Spleen (tissue), 11 donors: ENCODE results near the gene PM20D2. TPM values are rescaled to one million over a fixed set of nuclear protein-coding genes. Genes with fewer than 3 reads are reported as not detected.

Source experiments
- DNase-seq: peaks from one replicate; pipeline ENCODE4 v3.0.0-alpha.2; 2020
- H3K27ac ChIP-seq, 8 donors: fragments of 200-600 bp; sonication (generic) in 7 of 8; 1 replicate in 4 of 8; 2 replicates in 4 of 8; pipeline versions ENCODE4 v1.5.0 to v1.8.0; 2016 to 2021; ENCODE audit warnings: inconsistent platforms in 4 of 8, mild to moderate bottlenecking in 4 of 8, moderate library complexity in 1 of 8
- H3K27me3 ChIP-seq, 7 donors: fragments of 200-600 bp; sonication (generic) in 6 of 7; replicated peaks in 1 of 7; 1 replicate in 4 of 7; 2 replicates in 3 of 7; pipeline versions ENCODE4 v1.5.0 to v1.8.0; 2016 to 2021; ENCODE audit warnings: inconsistent platforms in 3 of 7, mild to moderate bottlenecking in 1 of 7
- H3K36me3 ChIP-seq, 6 donors: fragments of 200-600 bp; sonication (generic) in 5 of 6; 1 replicate in 4 of 6; 2 replicates in 2 of 6; pipeline versions ENCODE4 v1.5.0 to v1.8.0; 2016 to 2021; ENCODE audit warnings: inconsistent platforms in 2 of 6
- H3K4me1 ChIP-seq, 6 donors: fragments of 200-600 bp; sonication (generic) in 5 of 6; 1 replicate in 3 of 6; 2 replicates in 3 of 6; pipeline versions ENCODE4 v1.5.0 to v1.8.0; 2016 to 2021; ENCODE audit warnings: inconsistent platforms in 3 of 6
- H3K4me3 ChIP-seq, 8 donors: fragments of 200-600 bp; sonication (generic) in 7 of 8; 1 replicate in 4 of 8; 2 replicates in 4 of 8; pipeline versions ENCODE4 v1.5.0 to v1.8.0; 2016 to 2021; ENCODE audit warnings: inconsistent platforms in 4 of 8, mild to moderate bottlenecking in 4 of 8, moderate library complexity in 2 of 8
- H3K9me3 ChIP-seq, 8 donors: fragments of 200-600 bp; sonication (generic) in 7 of 8; 1 replicate in 4 of 8; 2 replicates in 4 of 8; pipeline versions ENCODE4 v1.5.0 to v1.8.0; 2016 to 2021; ENCODE audit warnings: inconsistent platforms in 4 of 8
- CTCF ChIP-seq, 11 experiments: fragments of 200-600 bp in 7 of 11; fragments of 450-650 bp in 4 of 11; sonication (generic) in 4 of 11; IDR thresholded peaks in 8 of 11; conservative IDR thresholded peaks in 3 of 11; 1 replicate in 7 of 11; 2 replicates in 4 of 11; pipeline versions ENCODE4 v1.4.0 to v1.8.0; 2016 to 2021; ENCODE audit warnings: antibody characterized with exemption in 11 of 11, inconsistent platforms in 4 of 11, mild to moderate bottlenecking in 1 of 11
- POLR2A ChIP-seq, 3 donors: fragments of 450-650 bp; IDR thresholded peaks; one replicate each; pipeline ENCODE4 v1.5.1; 2017; ENCODE audit warnings: antibody characterized with exemption in 3 of 3, mild to moderate bottlenecking in 1 of 3
- POLR2AphosphoS5 ChIP-seq, 3 donors: sonication (generic); formaldehyde crosslinking; IDR thresholded peaks; one replicate each; pipeline ENCODE4 v1.5.1; 2017; ENCODE audit warnings: antibody characterized with exemption in 3 of 3
- WGBS, 5 donors: extraction: QIAGEN DNeasy Blood & Tissue Kit in 3 of 5; methylation state at CpG; one replicate each; pipeline versions ENCODE4 v1.1.5 to v1.1.7; 2013 to 2018; 5-methylcytosine and 5-hydroxymethylcytosine counted together
- intact Hi-C: fragments of 100-400 bp; cut with DNase I; formaldehyde crosslinking; loops from one replicate; pipeline ENCODE4 v1.15.0; 2023; ENCODE audit warnings: low total_unique reads
- polyA plus RNA-seq, 3 donors: library from polyadenylated mRNA; stranded (reverse); fragments of 200-250 nt; gene quantifications; one replicate each; pipeline ENCODE4 v1.2.1, GENCODE V29; 2013
- total RNA-seq, 7 donors: library from RNA; depleted of rRNA in 3 of 7; stranded (reverse); fragments of >200 nt in 3 of 7; fragmentation: NEBNext Ultra II Directional in 4 of 7; extraction: Animal tissue kit (Norgen Biotek cat#: 25700) in 4 of 7; gene quantifications; one replicate each; pipeline versions ENCODE4 v1.1.0 to v1.2.1, GENCODE V29; 2016 to 2021
- donor health status: healthy with polysubstance abuse.
- donor health status: DM: no; HTN: no; CAD: no; lungs with moderate emphysema.
- donor health status: DM: no; HTN: no; CAD: no.
- donor health status: Bipolar disorder and iron deficiency.
- donor health status: healthy.
- donor health status: DM: no; HTN: no; CAD: no.
- donor health status: DM: yes; HTN: yes; CAD: no.

Gene PM20D2
- total and polyA plus RNA-seq, 10 donors, result 5.6 to 14.6 (median 7.3) TPM

DNA sequence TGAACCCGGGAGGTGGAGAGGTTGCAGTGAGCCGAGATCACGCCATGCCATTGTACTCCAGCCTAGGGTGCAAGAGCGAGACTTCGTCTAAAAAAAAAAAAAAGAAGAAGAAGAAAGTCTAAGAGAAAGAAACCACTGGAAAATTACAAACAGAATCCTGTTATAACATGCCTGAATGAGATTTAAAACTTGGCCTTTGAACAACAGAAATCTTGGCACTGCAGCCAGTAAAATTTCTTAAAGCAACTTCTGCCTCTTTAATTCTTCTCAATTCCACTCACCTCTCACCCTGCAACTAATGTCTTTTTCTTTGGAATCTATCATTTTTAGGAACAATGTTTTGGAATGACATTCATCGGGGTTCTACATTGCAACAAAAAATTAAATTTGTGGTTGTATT, 26.3 kb downstream of the PM20D2 start:
- 74 to 93% (median 87%) methylated on average over 6 of the region's 6 CpGs for WGBS, 5 donors
- H3K4me3 ChIP-seq, result no peak overlapping the region

GRCh38 chr6:89173634-89174033, 27.8 kb downstream of the PM20D2 start:
- intact Hi-C loops, result no loop called here
- TF ChIP-seq CTCF (IDR thresholded peaks at IDR 0.05 in 8 of 11, conservative IDR thresholded peaks at IDR 0.05 in 3 of 11) (no peak), POLR2A (IDR thresholded peaks at IDR 0.05) (no peak), POLR2AphosphoS5 (IDR thresholded peaks at IDR 0.05) (no peak)
- 82 to 94% (median 93%) methylated on average over 4 of the region's 4 CpGs for WGBS, 5 donors
- H3K9me3 ChIP-seq, result no peaks in the 10 kb centered on the region
- H3K27me3 ChIP-seq, result no peaks in the 10 kb centered on the region
- no peaks in the 10 kb centered on the region for H3K4me1 ChIP-seq
- no peak for DNase-seq
- H3K4me3 ChIP-seq, result no peak overlapping the region
- no peaks in the 10 kb centered on the region for H3K36me3 ChIP-seq
- no peak overlapping the region for H3K27ac ChIP-seq

More for the DNA sequence above, 26.3 kb downstream of the PM20D2 start:
- no peaks in the 10 kb centered on the region for H3K9me3 ChIP-seq
- intact Hi-C loops, result no loop called here
- TF ChIP-seq POLR2A (IDR thresholded peaks at IDR 0.05) (no peak), POLR2AphosphoS5 (IDR thresholded peaks at IDR 0.05) (no peak), CTCF (IDR thresholded peaks at IDR 0.05 in 8 of 11, conservative IDR thresholded peaks at IDR 0.05 in 3 of 11) (no peak)
- H3K36me3 ChIP-seq, result no peaks in the 10 kb centered on the region
- H3K4me1 ChIP-seq, result no peaks in the 10 kb centered on the region
- DNase-seq, result no peak
- H3K27me3 ChIP-seq, result no peaks in the 10 kb centered on the region
- H3K27ac ChIP-seq, result no peak overlapping the region

GRCh38 chr6:89180112-89180511, 34.3 kb downstream of the PM20D2 start:
- Histone ChIP-seq H3K36me3 (no peaks in the 10 kb centered on the region), H3K4me3 (no peak overlapping the region), H3K27ac (no peak overlapping the region), H3K27me3 (no peaks in the 10 kb centered on the region), H3K4me1 (no peaks in the 10 kb centered on the region), H3K9me3 (no peaks in the 10 kb centered on the region)
- TF ChIP-seq CTCF (IDR thresholded peaks at IDR 0.05 in 8 of 11, conservative IDR thresholded peaks at IDR 0.05 in 3 of 11) (no peak), POLR2AphosphoS5 (IDR thresholded peaks at IDR 0.05) (no peak), POLR2A (IDR thresholded peaks at IDR 0.05) (no peak)
- intact Hi-C loops, result no loop called here
- 95 to 98% (median 96%) methylated on average over 13 of the region's 13 CpGs for WGBS, 5 donors
- no peak for DNase-seq

GRCh38 chr6:89180971-89181370, 35.1 kb downstream of the PM20D2 start:
- no peaks in the 10 kb centered on the region for H3K27me3 ChIP-seq
- WGBS, 5 donors, result 87 to 100% (median 94%) methylated on average over 1 of the region's 1 CpG
- H3K4me3 ChIP-seq, result no peak overlapping the region
- H3K9me3 ChIP-seq, result no peaks in the 10 kb centered on the region
- no peak for TF ChIP-seq POLR2AphosphoS5 (IDR thresholded peaks at IDR 0.05)
- TF ChIP-seq POLR2A (IDR thresholded peaks at IDR 0.05), result no peak
- no peak for TF ChIP-seq CTCF (IDR thresholded peaks at IDR 0.05 in 8 of 11, conservative IDR thresholded peaks at IDR 0.05 in 3 of 11)
- no peaks in the 10 kb centered on the region for H3K4me1 ChIP-seq
- H3K27ac ChIP-seq, result no peak overlapping the region
- intact Hi-C loops, result no loop called here
- H3K36me3 ChIP-seq, result no peaks in the 10 kb centered on the region
- no peak for DNase-seq
